ENCODE measurements around the gene ROBO4. TPM values are rescaled to one million over a fixed set of nuclear protein-coding genes. Genes with fewer than 3 reads are reported as not detected.

ROBO4 gene
- polyA plus RNA-seq, 1 donor: 5.1 TPM

DNA sequence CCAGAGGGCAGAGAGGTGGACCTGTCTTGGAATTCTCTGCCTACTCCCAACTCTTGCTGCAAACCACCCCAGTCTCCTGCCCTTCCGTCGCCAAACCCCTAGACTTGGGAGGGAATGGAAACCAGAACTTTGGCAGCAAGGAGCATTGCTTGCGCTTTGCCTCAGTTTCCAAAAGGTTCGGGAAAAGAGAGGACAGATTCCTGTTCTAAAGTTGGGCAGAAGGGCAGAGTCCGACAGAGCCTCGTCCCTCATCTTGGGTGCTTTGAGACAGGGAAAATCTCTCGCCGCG is 32.8 kb downstream of the ROBO4 start:
- no peak overlapping the region for H3K4me3 ChIP-seq (ENCODE audit: low read length)
- WGBS (ENCODE audit: insufficient coverage, low lambda C conversion rate): no CpG with 5 or more reads among the region's 9 CpGs
- H3K27ac ChIP-seq (ENCODE audit: low read length): no peak overlapping the region
- DNase-seq: no peak
- peaks cover 6% of the 10 kb centered on the region for H3K4me1 ChIP-seq (ENCODE audit: control insufficient read depth, insufficient read depth, low read length)
- no peaks in the 10 kb centered on the region for H3K36me3 ChIP-seq (ENCODE audit: control insufficient read depth, insufficient read depth, low read length)
- no peaks in the 10 kb centered on the region for H3K9me3 ChIP-seq (ENCODE audit: control insufficient read depth, low read depth, low read length)
- H3K27me3 ChIP-seq (ENCODE audit: control insufficient read depth, insufficient read depth, low read length): peaks cover 98% of the 10 kb centered on the region

DNA sequence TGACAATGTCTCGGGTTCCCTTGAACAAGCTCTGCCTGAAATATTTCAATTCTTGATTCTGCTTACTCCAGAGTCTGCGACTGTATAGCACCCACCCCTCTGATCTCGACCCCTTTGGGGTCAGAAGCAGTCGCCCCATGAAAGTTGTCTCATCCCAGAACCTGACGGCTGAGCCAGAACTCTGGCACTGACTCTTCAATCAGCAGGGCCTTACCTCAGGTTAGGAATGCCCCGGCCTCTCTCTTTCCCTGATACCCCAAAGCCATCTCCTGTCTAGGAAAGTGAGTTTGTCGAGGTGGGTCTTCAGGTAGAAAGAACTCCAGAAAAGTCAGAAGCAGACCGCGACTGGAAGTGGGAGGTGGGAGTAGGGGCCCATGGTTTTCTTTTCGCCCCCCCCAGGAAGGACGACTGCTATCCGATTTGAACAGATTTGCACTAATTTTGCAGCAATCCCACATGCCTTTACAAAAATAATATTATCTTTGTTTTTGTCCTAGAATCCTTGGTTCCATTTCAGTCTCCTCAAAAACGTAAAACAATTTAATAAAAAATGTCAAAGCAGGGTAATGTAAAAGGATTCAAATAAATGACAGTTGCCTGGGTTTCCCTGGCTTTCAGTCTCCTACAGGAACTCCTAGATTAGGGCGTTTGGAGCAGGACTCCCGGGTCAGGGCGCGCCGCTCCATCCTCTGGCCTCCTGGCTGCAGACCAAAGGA is 33.3 kb downstream of the ROBO4 start:
- Histone ChIP-seq H3K27me3 (ENCODE audit: control insufficient read depth, insufficient read depth, low read length) (peaks cover 96% of the 10 kb centered on the region), H3K4me1 (ENCODE audit: control insufficient read depth, insufficient read depth, low read length) (peaks cover 6% of the 10 kb centered on the region), H3K36me3 (ENCODE audit: control insufficient read depth, insufficient read depth, low read length) (no peaks in the 10 kb centered on the region), H3K9me3 (ENCODE audit: control insufficient read depth, low read depth, low read length) (no peaks in the 10 kb centered on the region), H3K4me3 (ENCODE audit: low read length) (no peak overlapping the region), H3K27ac (ENCODE audit: low read length) (no peak overlapping the region)
- WGBS (ENCODE audit: insufficient coverage, low lambda C conversion rate): no CpG with 5 or more reads among the region's 18 CpGs
- DNase-seq: no peak

DNA sequence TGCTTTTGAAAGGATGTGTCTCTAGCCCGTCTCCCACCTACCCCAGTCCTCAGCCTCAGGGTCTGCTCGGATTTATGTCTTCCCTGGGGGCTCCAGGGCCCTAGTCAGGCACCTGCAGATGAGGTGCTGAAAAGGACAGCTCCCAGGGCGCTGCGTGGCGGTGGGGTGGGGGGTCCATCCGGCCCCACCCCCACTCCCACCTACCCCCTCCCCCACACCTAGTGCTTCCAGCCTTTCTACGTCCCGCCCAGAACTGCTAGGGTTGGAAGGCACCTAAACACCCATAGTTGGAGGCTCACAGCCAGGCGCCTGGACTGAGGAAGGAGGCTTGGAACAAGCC is 33.9 kb downstream of the ROBO4 start:
- H3K27ac ChIP-seq (ENCODE audit: low read length): no peak overlapping the region
- H3K9me3 ChIP-seq (ENCODE audit: control insufficient read depth, low read depth, low read length): no peaks in the 10 kb centered on the region
- no peak for DNase-seq
- no peak overlapping the region for H3K4me3 ChIP-seq (ENCODE audit: low read length)
- no CpG with 5 or more reads among the region's 9 CpGs for WGBS (ENCODE audit: insufficient coverage, low lambda C conversion rate)
- peaks cover 95% of the 10 kb centered on the region for H3K27me3 ChIP-seq (ENCODE audit: control insufficient read depth, insufficient read depth, low read length)
- no peaks in the 10 kb centered on the region for H3K36me3 ChIP-seq (ENCODE audit: control insufficient read depth, insufficient read depth, low read length)
- peaks cover 6% of the 10 kb centered on the region for H3K4me1 ChIP-seq (ENCODE audit: control insufficient read depth, insufficient read depth, low read length)

DNA sequence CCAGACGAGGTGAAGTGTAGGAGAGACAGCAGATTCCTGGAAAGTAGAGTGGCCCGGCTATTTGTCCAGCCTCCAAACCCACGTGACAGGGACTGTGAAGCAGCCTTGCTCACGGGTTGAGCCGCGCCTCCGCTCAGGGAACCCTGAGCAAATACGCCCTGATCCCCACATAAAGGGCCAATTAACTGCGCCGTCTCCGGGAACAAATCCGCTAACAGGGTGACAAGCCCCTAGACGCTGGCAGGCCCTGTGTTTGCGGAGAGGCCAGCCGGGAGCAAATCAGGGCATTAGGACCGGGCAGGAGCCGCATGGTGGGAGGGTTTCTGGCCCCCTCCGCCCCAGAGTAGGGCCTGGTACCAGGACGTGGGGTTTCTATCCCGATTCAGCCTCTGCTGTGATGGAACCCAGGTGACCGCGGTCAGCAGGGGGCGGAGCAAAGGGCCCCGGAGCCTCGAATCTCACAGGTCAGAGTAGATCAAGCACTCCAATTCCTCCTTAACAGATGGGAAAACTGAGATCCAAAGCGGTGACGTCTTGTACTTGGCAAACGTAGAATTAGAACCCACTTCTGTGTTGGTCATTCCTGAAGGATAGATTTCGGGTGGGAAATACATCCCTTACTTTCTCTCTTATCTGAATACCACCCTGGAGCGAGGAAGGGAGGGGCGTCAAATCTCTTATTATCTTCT is 34.4 kb downstream of the ROBO4 start:
- Histone ChIP-seq H3K4me1 (ENCODE audit: control insufficient read depth, insufficient read depth, low read length) (peaks cover 6% of the 10 kb centered on the region), H3K27me3 (ENCODE audit: control insufficient read depth, insufficient read depth, low read length) (peaks cover 91% of the 10 kb centered on the region), H3K36me3 (ENCODE audit: control insufficient read depth, insufficient read depth, low read length) (no peaks in the 10 kb centered on the region), H3K9me3 (ENCODE audit: control insufficient read depth, low read depth, low read length) (no peaks in the 10 kb centered on the region), H3K27ac (ENCODE audit: low read length) (no peak overlapping the region), H3K4me3 (ENCODE audit: low read length) (no peak overlapping the region)
- peak in 1 of 2 donors; percentile 29 for DNase-seq
- no CpG with 5 or more reads among the region's 31 CpGs for WGBS (ENCODE audit: insufficient coverage, low lambda C conversion rate)

DNA sequence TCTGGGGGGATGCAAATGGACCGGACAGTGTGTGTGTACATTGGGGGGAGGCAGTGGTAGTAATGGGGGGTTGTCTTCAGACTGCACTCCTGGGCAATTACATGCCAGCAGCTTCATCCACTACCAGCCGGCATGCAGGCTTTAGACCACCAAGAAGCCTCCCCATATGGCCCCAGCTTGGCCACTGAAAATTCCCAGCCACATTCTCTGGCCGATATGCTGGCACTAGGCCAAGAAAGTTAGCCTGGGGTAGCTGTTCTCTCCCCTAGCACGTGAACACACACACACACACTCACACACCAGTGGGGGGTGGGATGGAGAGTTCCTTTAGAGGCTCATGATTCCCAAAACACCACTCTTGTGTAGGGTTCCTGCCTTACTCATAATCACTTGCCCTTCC is 36.0 kb downstream of the ROBO4 start:
- Histone ChIP-seq H3K27me3 (ENCODE audit: control insufficient read depth, insufficient read depth, low read length) (peaks cover 79% of the 10 kb centered on the region), H3K4me1 (ENCODE audit: control insufficient read depth, insufficient read depth, low read length) (peaks cover 6% of the 10 kb centered on the region), H3K9me3 (ENCODE audit: control insufficient read depth, low read depth, low read length) (no peaks in the 10 kb centered on the region), H3K4me3 (ENCODE audit: low read length) (no peak overlapping the region), H3K27ac (ENCODE audit: low read length) (no peak overlapping the region), H3K36me3 (ENCODE audit: control insufficient read depth, insufficient read depth, low read length) (no peaks in the 10 kb centered on the region)
- DNase-seq: no peak
- no CpG with 5 or more reads among the region's 4 CpGs for WGBS (ENCODE audit: insufficient coverage, low lambda C conversion rate)

DNA sequence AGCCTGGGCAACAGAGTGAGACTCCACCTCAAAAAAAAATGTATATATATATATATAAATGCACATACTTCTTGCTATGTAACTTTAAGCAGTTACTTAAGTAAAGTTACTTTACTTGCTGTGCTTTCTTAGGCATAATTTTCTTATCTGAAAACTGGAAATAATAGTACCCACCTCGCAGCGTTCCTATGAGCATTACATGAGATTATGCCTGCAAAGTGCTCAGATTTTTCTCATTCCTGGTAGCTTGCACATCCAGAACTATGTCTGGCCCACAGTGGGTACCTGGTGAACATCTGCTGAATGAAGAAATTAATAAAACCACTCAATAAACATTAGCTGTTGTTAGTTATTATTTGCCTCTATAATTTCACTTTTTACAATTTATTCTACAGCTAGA is 38.5 kb downstream of the ROBO4 start:
- no CpG with 5 or more reads among the region's 2 CpGs for WGBS (ENCODE audit: insufficient coverage, low lambda C conversion rate)
- Histone ChIP-seq H3K36me3 (ENCODE audit: control insufficient read depth, insufficient read depth, low read length) (no peaks in the 10 kb centered on the region), H3K4me3 (ENCODE audit: low read length) (no peak overlapping the region), H3K27me3 (ENCODE audit: control insufficient read depth, insufficient read depth, low read length) (peaks cover 65% of the 10 kb centered on the region), H3K9me3 (ENCODE audit: control insufficient read depth, low read depth, low read length) (no peaks in the 10 kb centered on the region), H3K27ac (ENCODE audit: low read length) (no peak overlapping the region), H3K4me1 (ENCODE audit: control insufficient read depth, insufficient read depth, low read length) (peaks cover 6% of the 10 kb centered on the region)
- no peak for DNase-seq

DNA sequence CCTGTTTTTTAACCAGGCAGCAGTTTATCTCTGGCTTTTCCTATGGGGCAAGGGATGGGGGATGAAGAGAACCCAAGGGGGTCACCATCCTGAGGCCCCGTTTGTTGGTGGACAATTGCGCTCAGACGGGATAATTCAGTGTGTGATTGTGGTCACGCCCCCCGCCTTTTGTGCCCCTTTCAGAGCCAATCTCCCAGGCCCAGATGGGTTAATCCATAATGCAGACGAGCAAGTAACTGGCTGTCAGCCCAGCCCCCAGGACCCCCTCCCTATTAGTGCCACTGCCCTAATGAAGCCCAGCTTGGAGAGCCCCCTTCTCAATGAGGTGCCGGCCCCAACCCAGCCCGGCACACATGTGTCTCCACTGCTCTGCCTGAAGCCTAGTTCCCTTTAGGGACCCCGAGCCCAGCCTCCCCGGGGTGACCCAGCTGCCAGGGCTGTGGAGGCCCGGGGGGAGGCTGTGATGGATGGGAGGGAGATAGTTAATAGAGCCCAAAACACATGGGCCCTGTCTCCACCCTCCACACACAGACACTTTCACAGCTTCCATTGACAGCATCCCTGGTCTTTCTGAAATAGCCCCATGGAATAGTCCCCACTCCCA is 51.5 kb downstream of the ROBO4 start:
- no CpG with 5 or more reads among the region's 11 CpGs for WGBS (ENCODE audit: insufficient coverage, low lambda C conversion rate)
- H3K27me3 ChIP-seq (ENCODE audit: control insufficient read depth, insufficient read depth, low read length): peaks cover 87% of the 10 kb centered on the region

DNA sequence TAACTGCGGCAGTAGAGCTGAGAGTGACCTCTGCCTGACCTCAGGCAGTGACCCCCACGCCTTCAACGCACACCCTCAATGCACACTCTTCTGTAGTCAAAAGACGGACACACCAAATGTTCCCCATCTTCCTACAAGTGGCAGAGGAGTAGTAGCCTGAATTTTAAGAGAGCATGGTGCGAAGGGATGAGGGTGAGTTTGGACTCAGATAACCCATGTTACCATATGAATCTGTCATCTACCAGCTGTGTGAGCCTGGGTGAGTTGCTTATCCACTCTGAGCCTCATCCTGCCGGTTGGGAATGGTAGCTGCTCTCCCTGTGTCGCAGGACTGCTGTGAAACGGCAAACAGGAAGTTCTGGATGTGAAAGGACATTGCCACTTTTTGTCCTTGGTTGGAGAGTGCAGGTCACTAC is 53.0 kb downstream of the ROBO4 start:
- no peaks in the 10 kb centered on the region for H3K36me3 ChIP-seq (ENCODE audit: control insufficient read depth, insufficient read depth, low read length)
- H3K27ac ChIP-seq (ENCODE audit: low read length): no peak overlapping the region
- no peaks in the 10 kb centered on the region for H3K4me1 ChIP-seq (ENCODE audit: control insufficient read depth, insufficient read depth, low read length)
- no peak overlapping the region for H3K4me3 ChIP-seq (ENCODE audit: low read length)
- no peaks in the 10 kb centered on the region for H3K9me3 ChIP-seq (ENCODE audit: control insufficient read depth, low read depth, low read length)
- no CpG with 5 or more reads among the region's 8 CpGs for WGBS (ENCODE audit: insufficient coverage, low lambda C conversion rate)
- no peak for DNase-seq
- peaks cover 96% of the 10 kb centered on the region for H3K27me3 ChIP-seq (ENCODE audit: control insufficient read depth, insufficient read depth, low read length)

More for the DNA sequence above, 51.5 kb downstream of the ROBO4 start:
- no peak overlapping the region for H3K4me3 ChIP-seq (ENCODE audit: low read length)
- H3K27ac ChIP-seq (ENCODE audit: low read length): no peak overlapping the region
- no peaks in the 10 kb centered on the region for H3K36me3 ChIP-seq (ENCODE audit: control insufficient read depth, insufficient read depth, low read length)
- H3K9me3 ChIP-seq (ENCODE audit: control insufficient read depth, low read depth, low read length): no peaks in the 10 kb centered on the region
- DNase-seq: no peak
- H3K4me1 ChIP-seq (ENCODE audit: control insufficient read depth, insufficient read depth, low read length): no peaks in the 10 kb centered on the region

DNA sequence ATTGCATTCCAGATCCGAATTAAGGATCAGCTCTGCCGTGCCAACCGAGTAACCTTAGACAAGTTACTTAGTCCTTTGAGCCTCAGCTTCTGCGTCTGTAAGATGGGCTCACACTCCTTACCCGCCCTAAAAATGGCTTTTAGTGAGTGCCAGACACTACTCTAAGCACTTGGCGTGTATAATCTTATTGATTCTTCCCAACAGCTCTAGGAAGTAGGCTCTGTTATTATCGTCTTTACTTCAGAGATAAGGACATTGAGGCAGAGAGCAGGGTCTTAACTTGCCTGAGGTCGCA is 54.1 kb downstream of the ROBO4 start:
- no peaks in the 10 kb centered on the region for H3K36me3 ChIP-seq (ENCODE audit: control insufficient read depth, insufficient read depth, low read length)
- peaks cover 4% of the 10 kb centered on the region for H3K4me1 ChIP-seq (ENCODE audit: control insufficient read depth, insufficient read depth, low read length)
- DNase-seq: no peak
- WGBS (ENCODE audit: insufficient coverage, low lambda C conversion rate): no CpG with 5 or more reads among the region's 8 CpGs
- H3K27me3 ChIP-seq (ENCODE audit: control insufficient read depth, insufficient read depth, low read length): peaks cover 98% of the 10 kb centered on the region
- no peak overlapping the region for H3K4me3 ChIP-seq (ENCODE audit: low read length)
- no peak overlapping the region for H3K27ac ChIP-seq (ENCODE audit: low read length)
- no peaks in the 10 kb centered on the region for H3K9me3 ChIP-seq (ENCODE audit: control insufficient read depth, low read depth, low read length)

DNA sequence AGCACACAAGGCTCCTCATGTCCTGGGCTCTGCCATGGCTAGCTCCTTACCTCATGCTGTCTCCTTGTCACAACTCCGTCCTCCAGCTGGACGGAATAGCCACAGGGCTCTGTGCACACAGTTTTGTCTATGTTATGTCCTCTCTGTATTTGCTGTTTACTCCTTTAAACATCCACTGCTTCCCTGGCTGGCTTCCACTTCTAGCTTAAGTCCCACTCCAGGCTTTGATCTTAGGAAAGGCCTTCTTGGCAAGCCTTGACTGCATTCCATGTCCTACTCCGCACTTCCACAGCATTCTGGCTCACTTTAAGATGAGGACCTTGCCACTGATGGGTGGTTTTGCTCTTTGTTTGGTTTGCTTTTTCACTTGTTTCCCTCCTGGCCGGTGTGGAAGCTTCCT is 55.4 kb downstream of the ROBO4 start:
- H3K27ac ChIP-seq (ENCODE audit: low read length): no peak overlapping the region
- DNase-seq: no peak
- no CpG with 5 or more reads among the region's 4 CpGs for WGBS (ENCODE audit: insufficient coverage, low lambda C conversion rate)

DNA sequence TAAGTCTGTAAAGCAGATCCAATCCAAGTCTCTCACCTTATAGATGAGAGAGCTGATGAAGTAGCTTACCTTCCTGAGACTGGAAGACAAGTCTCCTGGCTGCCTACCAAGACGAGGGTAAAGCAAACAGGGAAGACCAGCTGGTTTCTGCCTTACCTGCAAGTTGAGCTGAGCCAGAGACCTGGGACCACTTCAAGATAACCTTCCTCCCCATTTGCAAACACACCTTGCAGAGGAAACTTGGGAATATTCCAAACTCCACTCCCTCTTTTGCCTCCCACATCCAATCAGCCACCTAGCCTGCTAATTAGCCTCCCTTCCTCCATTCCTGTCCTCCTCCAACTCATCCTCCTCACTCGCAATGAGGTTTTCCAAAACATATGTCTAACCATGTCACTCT is 55.8 kb downstream of the ROBO4 start:
- H3K9me3 ChIP-seq (ENCODE audit: control insufficient read depth, low read depth, low read length): no peaks in the 10 kb centered on the region
- H3K4me1 ChIP-seq (ENCODE audit: control insufficient read depth, insufficient read depth, low read length): peaks cover 4% of the 10 kb centered on the region
- H3K27me3 ChIP-seq (ENCODE audit: control insufficient read depth, insufficient read depth, low read length): peaks cover 93% of the 10 kb centered on the region
- no peak overlapping the region for H3K27ac ChIP-seq (ENCODE audit: low read length)
- H3K4me3 ChIP-seq (ENCODE audit: low read length): no peak overlapping the region
- H3K36me3 ChIP-seq (ENCODE audit: control insufficient read depth, insufficient read depth, low read length): no peaks in the 10 kb centered on the region
- no peak for DNase-seq
- no CpG with 5 or more reads among the region's 2 CpGs for WGBS (ENCODE audit: insufficient coverage, low lambda C conversion rate)

More for the DNA sequence above, 55.4 kb downstream of the ROBO4 start:
- Histone ChIP-seq H3K36me3 (ENCODE audit: control insufficient read depth, insufficient read depth, low read length) (no peaks in the 10 kb centered on the region), H3K4me1 (ENCODE audit: control insufficient read depth, insufficient read depth, low read length) (peaks cover 4% of the 10 kb centered on the region), H3K9me3 (ENCODE audit: control insufficient read depth, low read depth, low read length) (no peaks in the 10 kb centered on the region), H3K27me3 (ENCODE audit: control insufficient read depth, insufficient read depth, low read length) (peaks cover 98% of the 10 kb centered on the region), H3K4me3 (ENCODE audit: low read length) (no peak overlapping the region)
